Activated B cell treated with CpG ODN at 0.5 μM for 24 hours (primary cell): ENCODE results near the gene KLF1. TPM values are rescaled to one million over a fixed set of nuclear protein-coding genes. Genes with fewer than 3 reads are reported as not detected.
A peak's percentile ranks its signal among the peaks of the same experiment; 100 is the strongest.

Source experiments
- ATAC-seq: fragments of 200-7000 bp; cut with Tn5 transposase; one replicate; pipeline ENCODE4 v1.10.0; 2021; ENCODE audit warnings: low read depth, mild to moderate bottlenecking, moderate library complexity
- CTCF ChIA-PET: fragments of 350-600 bp; sonication (Branson Sonifier 250); formaldehyde crosslinking; loops from one replicate; lab custom pipeline; 2021; ENCODE audit warnings: antibody characterized with exemption; lab: Charles Lee
- POLR2A ChIA-PET: fragments of 350-600 bp; sonication (Branson Sonifier 250); formaldehyde crosslinking; loops from one replicate; lab custom pipeline; 2021; ENCODE audit warnings: antibody characterized with exemption; lab: Charles Lee
- DNase-seq: peaks from one replicate; pipeline ENCODE4 v3.0.0; 2022
- H3K27ac Mint-ChIP-seq: one replicate; pipeline ENCODE4 v1.8.0; 2020; ENCODE audit warnings: mixed read lengths
- H3K27me3 Mint-ChIP-seq: one replicate; pipeline ENCODE4 v1.8.0; 2021; ENCODE audit warnings: mixed read lengths
- H3K36me3 Mint-ChIP-seq: one replicate; pipeline ENCODE4 v1.8.0; 2021; ENCODE audit warnings: low read depth, mixed read lengths
- H3K4me1 Mint-ChIP-seq: one replicate; pipeline ENCODE4 v1.8.0; 2021; ENCODE audit warnings: mixed read lengths
- H3K4me3 Mint-ChIP-seq: one replicate; pipeline ENCODE4 v1.8.0; 2020; ENCODE audit warnings: mild to moderate bottlenecking, mixed read lengths
- H3K9me3 Mint-ChIP-seq: one replicate; pipeline ENCODE4 v1.8.0; 2020; ENCODE audit warnings: mixed read lengths
- CTCF ChIP-seq: fragments of 200-600 bp; IDR thresholded peaks from one replicate; pipeline ENCODE4 v1.8.0; 2022; ENCODE audit warnings: antibody characterized with exemption, mild to moderate bottlenecking
- intact Hi-C: fragments of 100-400 bp; cut with micrococcal nuclease; formaldehyde crosslinking; loops from one replicate; pipeline ENCODE4 v1.15.1; 2024
- total RNA-seq: library from RNA; stranded (reverse); gene quantifications from 2 replicates; pipeline ENCODE4 v1.2.3, GENCODE V29; 2022

Gene KLF1
- total RNA-seq, 1 donor from 2014 or later = not detected

DNA sequence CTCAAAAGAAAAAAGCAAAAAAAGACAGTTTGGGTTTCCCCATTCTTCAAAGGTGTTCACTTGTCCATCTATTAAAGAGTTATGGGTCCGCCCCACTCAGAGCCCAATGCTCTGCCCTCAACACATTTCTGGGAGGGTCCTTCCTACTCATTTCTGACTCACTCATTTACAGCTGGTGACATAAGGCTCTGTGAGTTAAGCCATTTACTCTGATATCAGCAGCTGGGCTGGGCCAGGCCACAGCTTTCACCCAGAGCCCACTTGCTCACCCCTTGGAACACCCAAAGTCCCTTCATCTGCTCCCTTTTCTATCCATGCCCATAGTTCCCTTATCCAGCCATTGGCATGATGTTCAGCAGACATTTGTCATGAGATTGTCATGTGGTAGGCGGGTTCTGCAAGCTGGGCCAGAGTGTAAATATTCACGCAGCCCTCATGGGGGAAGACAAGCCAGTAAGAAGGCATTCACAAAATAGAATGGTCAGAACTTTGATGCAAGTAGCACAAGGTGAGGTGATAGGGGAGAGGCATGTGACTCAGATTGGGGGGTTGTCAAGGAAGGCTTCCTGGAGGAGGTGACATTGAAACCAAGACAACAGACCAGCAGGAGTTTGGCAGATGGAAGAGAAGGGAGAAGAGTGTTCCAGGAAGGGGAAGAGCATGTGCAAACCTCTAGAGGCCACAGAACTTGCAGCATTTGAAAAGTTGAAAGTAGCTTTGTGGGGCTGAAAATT lies 42.8 kb downstream of the KLF1 start:
- intact Hi-C loops = no loop called here
- DNase-seq (no peak), ATAC-seq (no peak)
- Mint-ChIP-seq H3K9me3 (no peaks in the 10 kb centered on the region), H3K27ac (no peak overlapping the region), H3K36me3 (no peaks in the 10 kb centered on the region), H3K27me3 (peaks cover 47% of the 10 kb centered on the region), H3K4me3 (no peak overlapping the region), H3K4me1 (peaks cover 30% of the 10 kb centered on the region)
- no peak for TF ChIP-seq CTCF
- ChIA-PET POLR2A (interaction anchor here (0.6 to 0.9 kb wide), 2 partner anchors 55 to 147 kb away, joined by 3 read pairs; no protein-coding TSS in a partner anchor), CTCF (interaction anchor here (7.5 kb wide), 1 partner anchor 81 kb away, joined by 149 read pairs; no protein-coding TSS in a partner anchor)

DNA sequence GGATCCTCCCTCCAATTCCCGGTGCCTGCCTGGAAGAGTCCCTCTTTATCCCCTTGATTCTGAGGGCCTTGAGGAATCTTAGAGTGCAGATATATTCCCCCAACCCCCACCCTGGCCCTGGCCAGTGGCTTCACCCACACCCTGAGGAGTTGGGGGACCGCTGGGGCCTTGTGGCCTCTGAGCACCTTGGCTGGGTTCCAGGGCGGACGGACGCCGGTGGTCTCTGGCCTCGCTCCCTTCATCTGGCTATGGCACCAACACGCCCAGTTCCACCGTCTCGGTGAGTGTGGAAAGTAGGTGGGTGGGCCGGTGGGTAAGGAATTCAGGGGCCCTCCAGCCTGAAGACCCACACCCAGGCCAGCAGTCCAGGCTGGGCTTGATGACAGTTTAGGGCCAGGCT lies 43.7 kb downstream of the KLF1 start:
- Mint-ChIP-seq H3K27me3 (peaks cover 49% of the 10 kb centered on the region), H3K9me3 (no peaks in the 10 kb centered on the region), H3K4me1 (peaks cover 38% of the 10 kb centered on the region), H3K27ac (no peak overlapping the region), H3K4me3 (no peak overlapping the region), H3K36me3 (no peaks in the 10 kb centered on the region)
- POLR2A ChIA-PET = no interaction called here
- TF ChIP-seq CTCF = no peak
- ATAC-seq (no peak), DNase-seq (no peak)
- CTCF ChIA-PET = interaction anchor here (7.5 kb wide), 1 partner anchor 80 kb away, joined by 149 read pairs; no protein-coding TSS in a partner anchor
- intact Hi-C loops = no loop called here

GRCh38 chr19:12842511-12842910 lies 44.5 kb downstream of the KLF1 start:
- H3K4me1 Mint-ChIP-seq = peaks cover 37% of the 10 kb centered on the region
- CTCF ChIA-PET = no interaction called here
- POLR2A ChIA-PET = no interaction called here
- H3K27ac Mint-ChIP-seq = no peak overlapping the region
- intact Hi-C loops = no loop called here
- DNase-seq = no peak
- no peak overlapping the region for H3K4me3 Mint-ChIP-seq
- no peak for TF ChIP-seq CTCF
- no peak for ATAC-seq
- no peaks in the 10 kb centered on the region for H3K9me3 Mint-ChIP-seq
- H3K36me3 Mint-ChIP-seq = no peaks in the 10 kb centered on the region
- peaks cover 55% of the 10 kb centered on the region for H3K27me3 Mint-ChIP-seq

GRCh38 chr19:12841094-12841493 lies 45.9 kb downstream of the KLF1 start:
- ATAC-seq = no peak
- H3K9me3 Mint-ChIP-seq = no peaks in the 10 kb centered on the region
- intact Hi-C loops = no loop called here

More at GRCh38 chr19:12841094-12841493, 45.9 kb downstream of the KLF1 start:
- TF ChIP-seq CTCF = no peak
- Mint-ChIP-seq H3K4me3 (peak overlapping the region; percentile 17), H3K27ac (no peak overlapping the region), H3K36me3 (no peaks in the 10 kb centered on the region), H3K27me3 (peaks cover 63% of the 10 kb centered on the region), H3K4me1 (peaks cover 36% of the 10 kb centered on the region)
- DNase-seq = no peak
- ChIA-PET POLR2A (no interaction called here), CTCF (no interaction called here)
